GM20000 (cell line): ENCODE results near the gene SCAMP1.
"Not testable (repeated sequence)": the region's sequence is repeated elsewhere in the genome, so short reads cannot be mapped to it uniquely, and the experiment has no call there.

ENCODE experiments used
- DNase-seq: peaks from one replicate; pipeline ENCODE4 v3.0.0; 2012; ENCODE audit warnings: low spot score
- TF ChIP-seq, protein P1 (sequence below): IDR thresholded peaks from 2 replicates; pipeline ENCODE4 v1.5.1; 2012; ENCODE audit warnings: mild to moderate bottlenecking, control low read depth; ENCODE audit errors: extremely low read depth, missing control alignments

SCAMP1 gene

GRCh38 chr5:78376315-78376714 is 15.9 kb downstream of the SCAMP1 start:
- no peak for DNase-seq
- TF ChIP-seq, protein P1, sequence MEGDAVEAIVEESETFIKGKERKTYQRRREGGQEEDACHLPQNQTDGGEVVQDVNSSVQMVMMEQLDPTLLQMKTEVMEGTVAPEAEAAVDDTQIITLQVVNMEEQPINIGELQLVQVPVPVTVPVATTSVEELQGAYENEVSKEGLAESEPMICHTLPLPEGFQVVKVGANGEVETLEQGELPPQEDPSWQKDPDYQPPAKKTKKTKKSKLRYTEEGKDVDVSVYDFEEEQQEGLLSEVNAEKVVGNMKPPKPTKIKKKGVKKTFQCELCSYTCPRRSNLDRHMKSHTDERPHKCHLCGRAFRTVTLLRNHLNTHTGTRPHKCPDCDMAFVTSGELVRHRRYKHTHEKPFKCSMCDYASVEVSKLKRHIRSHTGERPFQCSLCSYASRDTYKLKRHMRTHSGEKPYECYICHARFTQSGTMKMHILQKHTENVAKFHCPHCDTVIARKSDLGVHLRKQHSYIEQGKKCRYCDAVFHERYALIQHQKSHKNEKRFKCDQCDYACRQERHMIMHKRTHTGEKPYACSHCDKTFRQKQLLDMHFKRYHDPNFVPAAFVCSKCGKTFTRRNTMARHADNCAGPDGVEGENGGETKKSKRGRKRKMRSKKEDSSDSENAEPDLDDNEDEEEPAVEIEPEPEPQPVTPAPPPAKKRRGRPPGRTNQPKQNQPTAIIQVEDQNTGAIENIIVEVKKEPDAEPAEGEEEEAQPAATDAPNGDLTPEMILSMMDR, result no peak

- DNase-seq, result no peak
- TF ChIP-seq, protein P1, result no peak
These were observed 16.8 kb downstream of the SCAMP1 start for GRCh38 chr5:78377056-78377717.

DNA sequence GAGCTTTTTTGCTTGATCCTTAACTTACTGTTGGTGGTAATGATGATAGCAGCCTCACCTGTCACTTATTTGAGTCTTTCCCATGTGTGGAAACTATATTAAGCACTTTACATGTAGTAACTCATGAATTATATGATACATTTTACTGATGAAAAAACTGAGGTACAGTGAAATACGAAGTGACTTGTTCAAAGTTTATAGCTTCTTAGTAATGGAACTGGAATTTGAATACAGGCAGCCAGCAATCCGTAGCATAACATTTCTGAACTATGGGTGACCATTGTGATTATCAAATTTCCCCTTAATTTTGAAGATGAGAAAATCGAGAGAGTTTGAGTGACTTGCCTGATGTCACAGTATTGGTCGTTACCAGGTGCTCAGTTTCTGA is 17.3 kb downstream of the SCAMP1 start:
- no peak for DNase-seq
- TF ChIP-seq, protein P1, result no peak

DNA sequence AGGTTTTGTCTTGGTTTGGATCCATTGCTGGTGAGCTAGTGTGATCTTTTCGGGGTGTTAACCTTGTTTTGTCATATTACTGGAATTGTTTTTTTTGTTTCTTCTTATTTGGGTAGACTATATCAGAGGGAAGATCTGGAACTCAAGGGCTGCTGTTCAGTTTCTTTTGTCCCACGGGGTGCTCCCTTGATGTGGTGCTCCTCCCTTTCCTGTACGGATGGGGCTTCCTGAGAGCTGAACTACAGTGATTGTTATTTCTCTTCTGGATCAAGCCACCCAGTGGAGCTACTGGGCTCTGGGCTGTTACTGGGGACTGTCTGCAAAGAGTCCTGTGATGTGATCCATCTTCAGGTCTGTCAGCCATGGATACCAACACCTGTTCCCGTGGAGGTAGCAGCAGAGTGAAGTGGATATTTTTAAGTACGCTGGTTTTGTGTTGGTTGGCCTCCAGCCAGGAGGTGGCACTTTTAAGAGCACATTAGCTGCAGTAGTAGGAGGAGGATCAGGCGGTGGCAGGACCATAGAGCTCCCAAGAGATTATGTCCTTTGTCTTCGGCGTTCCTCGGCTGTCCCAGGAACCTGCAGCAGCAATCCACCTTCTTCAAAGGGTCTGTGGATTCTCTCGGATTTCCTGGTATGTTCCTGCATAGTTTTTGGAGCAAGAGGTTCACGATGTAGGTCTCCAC is 27.2 kb downstream of the SCAMP1 start:
- DNase-seq, result no peak
- TF ChIP-seq, protein P1, result no peak

- not testable (repeated sequence) for DNase-seq
These were observed 30.9 kb downstream of the SCAMP1 start for GRCh38 chr5:78391357-78391756.

GRCh38 chr5:78397831-78398230 is 37.4 kb downstream of the SCAMP1 start:
- DNase-seq, result no peak
- TF ChIP-seq, protein P1, result no peak

DNA sequence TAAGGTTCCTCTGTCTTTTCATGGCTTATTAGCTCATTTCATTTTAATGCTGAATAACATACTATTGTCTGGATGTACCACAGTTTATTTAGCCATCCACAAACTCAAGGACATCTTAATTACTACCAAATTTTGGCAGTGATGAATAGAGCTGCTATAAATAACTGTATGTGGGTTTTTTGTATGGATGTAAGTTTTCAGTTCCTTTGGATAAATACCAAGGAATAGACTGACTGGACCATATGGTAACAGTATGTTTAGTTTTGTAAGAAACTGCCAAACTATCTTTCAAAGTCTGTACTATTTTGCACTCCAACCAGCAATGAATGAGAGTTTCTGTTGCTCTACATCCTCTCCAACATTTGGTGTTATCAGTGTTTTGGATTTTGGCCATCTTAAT is 38.7 kb downstream of the SCAMP1 start:
- DNase-seq, result no peak
- TF ChIP-seq, protein P1, result no peak
